ENCODE measurements around the gene SYNE3.

Gene SYNE3

GRCh38 chr14:95474486-95474885 lies 42.0 kb downstream of the SYNE3 start:
- H3K27ac ChIP-seq, result no peak overlapping the region
- TF ChIP-seq CTCF (conservative IDR thresholded peaks at IDR 0.05) (no peak), ZFX (IDR thresholded peaks at IDR 0.05) (no peak)

DNA sequence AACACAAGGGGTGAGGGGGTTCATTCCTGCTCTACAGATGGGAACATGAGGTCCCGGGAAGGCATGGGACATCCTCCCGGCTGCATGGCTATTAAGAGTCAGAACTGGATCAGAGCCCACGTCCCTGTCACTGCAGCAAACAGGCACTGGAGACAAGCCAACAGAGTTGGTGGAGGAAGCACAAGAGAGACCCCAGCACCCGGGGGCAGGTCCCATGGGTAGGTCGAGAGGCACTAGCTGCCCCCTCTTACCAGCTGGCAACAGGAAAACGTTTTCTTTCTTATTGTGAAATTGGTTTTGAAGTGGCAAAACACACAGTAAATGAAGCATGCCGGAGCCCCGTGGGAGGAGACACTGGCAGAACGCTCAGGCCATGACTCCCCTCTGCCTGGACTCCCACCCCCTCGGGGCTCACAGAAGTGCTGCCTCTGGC lies 43.6 kb downstream of the SYNE3 start:
- no peak overlapping the region for H3K27ac ChIP-seq
- TF ChIP-seq ZFX (IDR thresholded peaks at IDR 0.05), result no peak
- TF ChIP-seq CTCF (conservative IDR thresholded peaks at IDR 0.05), result no peak

- H3K27ac ChIP-seq, result no peak overlapping the region
- no peak for TF ChIP-seq CTCF (conservative IDR thresholded peaks at IDR 0.05)
- TF ChIP-seq ZFX (IDR thresholded peaks at IDR 0.05), result no peak
These were observed 45.0 kb downstream of the SYNE3 start for GRCh38 chr14:95471476-95471875.

DNA sequence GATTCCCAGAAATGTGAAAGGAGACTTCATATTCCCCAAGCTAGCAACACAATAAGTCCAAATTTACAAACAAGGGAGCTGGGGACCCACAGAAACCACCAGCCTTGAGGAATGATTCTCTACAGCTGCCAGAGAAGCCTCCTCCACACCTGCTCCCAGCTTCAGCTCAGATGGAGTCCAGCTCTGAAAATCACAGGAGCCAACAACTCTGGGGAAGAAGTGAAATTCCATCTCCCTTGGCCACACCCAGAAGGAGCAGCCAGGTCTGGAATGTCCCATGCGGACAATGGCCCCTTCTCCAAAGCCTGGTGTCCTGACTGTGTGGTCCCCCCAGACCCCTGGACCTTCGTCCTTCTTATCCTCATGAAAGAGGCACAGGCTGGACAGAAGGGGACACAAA lies 45.4 kb downstream of the SYNE3 start:
- no peak for TF ChIP-seq ZFX (IDR thresholded peaks at IDR 0.05)
- no peak for TF ChIP-seq CTCF (conservative IDR thresholded peaks at IDR 0.05)
- H3K27ac ChIP-seq, result no peak overlapping the region

GRCh38 chr14:95469134-95469481 lies 47.3 kb downstream of the SYNE3 start:
- no peak overlapping the region for H3K27ac ChIP-seq
- TF ChIP-seq CTCF (conservative IDR thresholded peaks at IDR 0.05) (no peak), ZFX (IDR thresholded peaks at IDR 0.05) (no peak)

DNA sequence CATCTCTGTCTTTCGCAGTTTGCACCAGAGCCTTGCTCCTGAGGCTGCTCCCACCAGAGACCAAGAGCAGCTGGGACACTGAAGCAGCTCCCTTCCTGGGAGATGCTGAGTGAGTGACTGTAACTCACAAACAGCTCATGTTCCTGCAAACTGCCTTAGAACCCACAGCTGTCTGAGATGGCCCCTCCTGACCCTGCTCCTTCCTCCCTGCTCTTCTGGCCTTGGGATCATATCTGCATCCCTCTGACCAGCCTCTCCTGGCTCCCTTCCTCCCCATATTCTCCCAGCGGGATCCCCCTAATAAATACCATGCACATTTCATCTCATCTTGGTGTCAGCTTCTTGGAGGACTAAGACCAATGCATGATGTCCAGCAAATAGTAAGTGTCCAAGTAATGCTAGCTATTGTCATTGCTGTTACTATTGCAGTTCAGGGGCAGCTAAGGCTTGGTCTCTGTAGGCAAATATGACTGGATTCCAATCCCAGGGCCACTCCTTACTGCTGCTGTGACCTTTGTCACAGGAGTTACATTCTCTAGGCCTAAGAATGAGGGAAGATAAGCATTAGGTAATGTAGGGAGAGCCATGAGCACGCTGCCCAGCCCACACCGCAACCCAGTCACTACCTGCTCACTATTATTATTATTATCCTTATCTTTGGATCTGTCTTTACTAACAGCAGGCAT lies 47.9 kb downstream of the SYNE3 start:
- TF ChIP-seq CTCF (conservative IDR thresholded peaks at IDR 0.05) (no peak), ZFX (IDR thresholded peaks at IDR 0.05) (no peak)
- H3K27ac ChIP-seq, result no peak overlapping the region

GRCh38 chr14:95467657-95468056 lies 48.8 kb downstream of the SYNE3 start:
- H3K27ac ChIP-seq, result no peak overlapping the region
- no peak for TF ChIP-seq ZFX (IDR thresholded peaks at IDR 0.05)
- no peak for TF ChIP-seq CTCF (conservative IDR thresholded peaks at IDR 0.05)
